Adrenal gland (tissue), 12 donors: ENCODE measurements around the gene DNAH2. TPM values are rescaled to one million over a fixed set of nuclear protein-coding genes. Genes with fewer than 3 reads are reported as not detected.

Experiments used
- DNase-seq, 7 donors: peaks; one replicate each; pipeline ENCODE4 v3.0.0-alpha.2; 2019 to 2020
- H3K27ac ChIP-seq, 5 donors: fragments of 200-600 bp; sonication (generic) in 4 of 5; 1 replicate in 3 of 5; 2 replicates in 2 of 5; pipeline versions ENCODE4 v1.5.1 to v1.8.0; 2016 to 2020; ENCODE audit warnings: mild to moderate bottlenecking in 1 of 5
- H3K27me3 ChIP-seq: fragments of 200-600 bp; 2 replicates; pipeline ENCODE4 v1.8.0; 2021
- H3K36me3 ChIP-seq, 2 donors: fragments of 200-600 bp; replicated peaks in 1 of 2; 1 replicate in 1 of 2; 2 replicates in 1 of 2; pipeline versions ENCODE4 v1.5.1 to v1.8.0; 2018 to 2022
- H3K4me1 ChIP-seq, 2 donors: fragments of 200-600 bp; replicated peaks in 1 of 2; 1 replicate in 1 of 2; 2 replicates in 1 of 2; pipeline versions ENCODE4 v1.5.1 to v1.8.0; 2018 to 2021
- H3K4me3 ChIP-seq, 4 donors: fragments of 200-600 bp; sonication (generic) in 3 of 4; one replicate each; pipeline ENCODE4 v1.5.1; 2016 to 2018
- H3K9me3 ChIP-seq, 3 donors: fragments of 200-600 bp; sonication (generic) in 1 of 3; replicated peaks in 1 of 3; 1 replicate in 2 of 3; 2 replicates in 1 of 3; pipeline versions ENCODE4 v1.5.1 to v1.8.0; 2016 to 2021
- CTCF ChIP-seq, 6 experiments: fragments of 450-650 bp in 4 of 6; fragments of 200-600 bp in 2 of 6; sonication (generic) in 1 of 6; IDR thresholded peaks; 1 replicate in 5 of 6; 2 replicates in 1 of 6; pipeline versions ENCODE4 v1.5.1 to v1.8.0; 2016 to 2021; ENCODE audit warnings: antibody characterized with exemption in 6 of 6, mild to moderate bottlenecking in 2 of 6, moderate library complexity in 1 of 6
- POLR2A ChIP-seq, 2 donors: fragments of 450-650 bp; IDR thresholded peaks; one replicate each; pipeline ENCODE4 v1.6.1; 2017; ENCODE audit warnings: antibody characterized with exemption in 2 of 2, mild to moderate bottlenecking in 2 of 2, moderate library complexity in 1 of 2
- WGBS, 4 donors: extraction: QIAGEN DNeasy Blood & Tissue Kit in 2 of 4; methylation state at CpG; one replicate each; pipeline versions ENCODE4 v1.1.5 to v1.1.7; 2013 to 2017; 5-methylcytosine and 5-hydroxymethylcytosine counted together
- intact Hi-C, 2 donors: fragments of 100-400 bp; cut with DNase I; formaldehyde crosslinking; loops; one replicate each; pipeline versions ENCODE4 v1.14.1 to v1.15.0; 2022 to 2023
- polyA plus RNA-seq, 3 donors: library from polyadenylated mRNA; stranded (reverse); fragments of 200-250 nt in 2 of 3; fragments of 350-450 nt in 1 of 3; fragmentation: Illumina TruSeq in 1 of 3; extraction: RNeasy Lipid Tissue Mini Kit (QIAGEN cat#74804) in 1 of 3; gene quantifications; one replicate each; pipeline ENCODE4 v1.2.3, GENCODE V29; 2013 to 2014
- total RNA-seq, 9 donors: library from RNA; depleted of rRNA in 4 of 9; stranded (reverse); fragments of >200 nt in 4 of 9; fragments of 120-200 nt in 1 of 9; fragmentation: NEBNext Ultra II Directional in 1 of 9; extraction: Animal tissue kit (Norgen Biotek cat#: 25700) in 1 of 9; gene quantifications; one replicate each; pipeline versions ENCODE4 v1.1.0 to v1.2.4, GENCODE V29; 2013 to 2023
- donor health status: healthy with polysubstance abuse.
- donor health status: Bipolar disorder and iron deficiency.
- donor health status: DM: yes; HTN: yes; CAD: no.
- donor health status: DM: no; HTN: no; CAD: no.
- donor health status: DM: no; HTN: no; CAD: no.
- donor health status: DM: yes; HTN: yes; CAD: no.

DNAH2 gene
- total and polyA plus RNA-seq, 12 donors: 0.02 to 0.26 (median 0.07) TPM

- no peaks in the 10 kb centered on the region for H3K9me3 ChIP-seq
- no peak overlapping the region for H3K27ac ChIP-seq
- no peak for DNase-seq
- H3K36me3 ChIP-seq: no peaks in the 10 kb centered on the region
- no peaks in the 10 kb centered on the region for H3K4me1 ChIP-seq
- no peaks in the 10 kb centered on the region for H3K27me3 ChIP-seq
- WGBS, 4 donors: 81 to 95% (median 88%) methylated on average over 4 to 16 of the region's 16 CpGs
- TF ChIP-seq POLR2A (IDR thresholded peaks at IDR 0.05): no peak
- no peak for TF ChIP-seq CTCF (IDR thresholded peaks at IDR 0.05)
- H3K4me3 ChIP-seq: no peak overlapping the region
- intact Hi-C loops: no loop called here
These were observed 46.4 kb downstream of the DNAH2 start for GRCh38 chr17:7763919-7764318.

GRCh38 chr17:7767004-7767403, 49.5 kb downstream of the DNAH2 start:
- Histone ChIP-seq H3K27ac (no peak overlapping the region), H3K4me1 (no peaks in the 10 kb centered on the region), H3K36me3 (no peaks in the 10 kb centered on the region), H3K9me3 (no peaks in the 10 kb centered on the region), H3K4me3 (no peak overlapping the region), H3K27me3 (peaks cover 12% of the 10 kb centered on the region)
- WGBS, 4 donors: 83 to 90% (median 84%) methylated on average over 10 of the region's 10 CpGs
- TF ChIP-seq CTCF (IDR thresholded peaks at IDR 0.05): no peak
- TF ChIP-seq POLR2A (IDR thresholded peaks at IDR 0.05): no peak
- DNase-seq: no peak
- intact Hi-C loops: no loop called here

GRCh38 chr17:7767405-7768021, 50.0 kb downstream of the DNAH2 start:
- 70 to 79% (median 73%) methylated on average over 17 of the region's 17 CpGs for WGBS, 4 donors
- H3K27me3 ChIP-seq: peaks cover 12% of the 10 kb centered on the region
- no peaks in the 10 kb centered on the region for H3K9me3 ChIP-seq
- intact Hi-C loops: no loop called here
- no peak overlapping the region for H3K4me3 ChIP-seq
- DNase-seq: no peak
- no peaks in the 10 kb centered on the region for H3K4me1 ChIP-seq
- no peak overlapping the region for H3K27ac ChIP-seq
- no peaks in the 10 kb centered on the region for H3K36me3 ChIP-seq
- no peak for TF ChIP-seq CTCF (IDR thresholded peaks at IDR 0.05)
- no peak for TF ChIP-seq POLR2A (IDR thresholded peaks at IDR 0.05)

- H3K36me3 ChIP-seq: no peaks in the 10 kb centered on the region
- WGBS, 4 donors: 79 to 92% (median 80%) methylated on average over 4 of the region's 4 CpGs
- no peaks in the 10 kb centered on the region for H3K9me3 ChIP-seq
- no peaks in the 10 kb centered on the region for H3K4me1 ChIP-seq
- no peak overlapping the region for H3K27ac ChIP-seq
- no peak overlapping the region for H3K4me3 ChIP-seq
- peaks cover 12% of the 10 kb centered on the region for H3K27me3 ChIP-seq
- intact Hi-C loops: loop anchor here in 1 of 2 donors (10.0 kb wide), 1 partner anchor 65 kb away; the partner anchor contains the start of gene EFNB3
- TF ChIP-seq CTCF (IDR thresholded peaks at IDR 0.05): no peak
- no peak for TF ChIP-seq POLR2A (IDR thresholded peaks at IDR 0.05)
- no peak for DNase-seq
These were observed 52.3 kb downstream of the DNAH2 start for GRCh38 chr17:7769854-7770253.
